NCI-H2196 treated with DMSO at 0.1 percent for 48 hours (cell line): ENCODE data around the gene DYNC1LI1.

ENCODE experiments used
- DNase-seq: peaks from one replicate; lab custom pipeline; 2025; ENCODE audit not compliant: unreplicated experiment; lab: John Stamatoyannopoulos, UW

Gene DYNC1LI1

GRCh38 chr3:32570421-32571191 is at the start of gene DYNC1LI1:
DYNC1LI1 (minus strand) TSS chr3:32570858; CDS start chr3:32570770, 88 bp downstream.
- peak; percentile 60 for DNase-seq

GRCh38 chr3:32619395-32619794 is 48.7 kb upstream of the DYNC1LI1 start:
- no peak for DNase-seq

- DNase-seq, result no peak
Measured at GRCh38 chr3:32616267-32616962, 45.8 kb upstream of the DYNC1LI1 start.

- DNase-seq, result no peak
Measured at GRCh38 chr3:32614956-32615355, 44.3 kb upstream of the DYNC1LI1 start.

- DNase-seq, result no peak
Measured at GRCh38 chr3:32613183-32613582, 42.5 kb upstream of the DYNC1LI1 start.

GRCh38 chr3:32612547-32612946 is 41.9 kb upstream of the DYNC1LI1 start:
- DNase-seq, result no peak

GRCh38 chr3:32607522-32607921 is 36.9 kb upstream of the DYNC1LI1 start:
- no peak for DNase-seq

- DNase-seq, result no peak
Measured at GRCh38 chr3:32606960-32607359, 36.3 kb upstream of the DYNC1LI1 start.

- DNase-seq, result no peak
Measured at GRCh38 chr3:32606277-32606676, 35.6 kb upstream of the DYNC1LI1 start.

GRCh38 chr3:32603064-32603463 is 32.4 kb upstream of the DYNC1LI1 start:
- DNase-seq, result no peak

GRCh38 chr3:32602206-32602605 is 31.5 kb upstream of the DYNC1LI1 start:
- no peak for DNase-seq

- no peak for DNase-seq
Measured at GRCh38 chr3:32601722-32602121, 31.1 kb upstream of the DYNC1LI1 start.

- DNase-seq, result no peak
Measured at GRCh38 chr3:32597656-32598055, 27.0 kb upstream of the DYNC1LI1 start.

GRCh38 chr3:32596909-32597369 is 26.3 kb upstream of the DYNC1LI1 start:
- DNase-seq, result no peak

GRCh38 chr3:32596282-32596908 is 25.7 kb upstream of the DYNC1LI1 start:
- DNase-seq, result no peak

- DNase-seq, result no peak
Measured at GRCh38 chr3:32595323-32595722, 24.7 kb upstream of the DYNC1LI1 start.

GRCh38 chr3:32593903-32594525 is 23.4 kb upstream of the DYNC1LI1 start:
- no peak for DNase-seq

GRCh38 chr3:32592696-32593353 is 22.2 kb upstream of the DYNC1LI1 start:
- no peak for DNase-seq

GRCh38 chr3:32592011-32592410 is 21.4 kb upstream of the DYNC1LI1 start:
- DNase-seq, result no peak

GRCh38 chr3:32591186-32591585 is 20.5 kb upstream of the DYNC1LI1 start:
- DNase-seq, result no peak

GRCh38 chr3:32586356-32586755 is 15.7 kb upstream of the DYNC1LI1 start:
- no peak for DNase-seq
